Neural progenitor cell (in vitro differentiated cells): ENCODE measurements around the gene ATOH7. TPM values are rescaled to one million over a fixed set of nuclear protein-coding genes. Genes with fewer than 3 reads are reported as not detected.
A peak's percentile ranks its signal among the peaks of the same experiment; 100 is the strongest.

ENCODE experiments used
- DNase-seq: peaks from one replicate; pipeline ENCODE4 v3.0.0-alpha.2; 2016; ENCODE audit warnings: low spot score
- H2AFZ ChIP-seq: fragments of 200-600 bp; sonication (generic); replicated peaks from 2 replicates; pipeline ENCODE4 v1.6.1; 2016; ENCODE audit warnings: antibody characterized with exemption
- H3F3A ChIP-seq: fragments of 200-600 bp; sonication (generic); 2 replicates; pipeline ENCODE4 v1.6.1; 2016; ENCODE audit warnings: antibody characterized with exemption, low read depth
- H3K27ac ChIP-seq: fragments of 200-600 bp; sonication (generic); 2 replicates; pipeline ENCODE4 v1.5.1; 2016; ENCODE audit warnings: mild to moderate bottlenecking
- H3K27me3 ChIP-seq: fragments of 200-600 bp; sonication (generic); 2 replicates; pipeline ENCODE4 v1.6.1; 2016; ENCODE audit warnings: mild to moderate bottlenecking, moderate library complexity
- H3K36me3 ChIP-seq: fragments of 200-600 bp; sonication (generic); 2 replicates; pipeline ENCODE4 v1.5.1; 2016
- H3K4me1 ChIP-seq: fragments of 200-600 bp; sonication (generic); 2 replicates; pipeline ENCODE4 v1.6.1; 2016; ENCODE audit warnings: mixed run types
- H3K4me2 ChIP-seq: fragments of 200-600 bp; sonication (generic); 2 replicates; pipeline ENCODE4 v1.6.1; 2016
- H3K4me3 ChIP-seq: fragments of 200-600 bp; sonication (generic); 2 replicates; pipeline ENCODE4 v1.5.1; 2016
- H3K79me2 ChIP-seq: fragments of 200-600 bp; sonication (generic); 2 replicates; pipeline ENCODE4 v1.6.1; 2016; ENCODE audit warnings: low read depth
- H3K9ac ChIP-seq: fragments of 200-600 bp; sonication (generic); 2 replicates; pipeline ENCODE4 v1.6.1; 2016
- H3K9me3 ChIP-seq: fragments of 200-600 bp; sonication (generic); 2 replicates; pipeline ENCODE4 v1.5.1; 2016; ENCODE audit warnings: low read depth
- H4K20me1 ChIP-seq: fragments of 200-600 bp; sonication (generic); 2 replicates; pipeline ENCODE4 v1.6.1; 2016; ENCODE audit warnings: low read depth
- H3K27ac Mint-ChIP-seq: 3 replicates; pipeline ENCODE4 v1.8.0; 2021; ENCODE audit warnings: mixed read lengths
- H3K27me3 Mint-ChIP-seq: 2 replicates; pipeline ENCODE4 v1.8.0; 2022; ENCODE audit warnings: low read depth, mild to moderate bottlenecking, inconsistent platforms, moderate library complexity, mixed read lengths; ENCODE audit not compliant: insufficient read depth
- H3K36me3 Mint-ChIP-seq: 3 replicates; pipeline ENCODE4 v1.8.0; 2021; ENCODE audit warnings: mixed read lengths
- H3K4me1 Mint-ChIP-seq: 3 replicates; pipeline ENCODE4 v1.8.0; 2021; ENCODE audit warnings: mixed read lengths
- H3K4me3 Mint-ChIP-seq: 3 replicates; pipeline ENCODE4 v1.8.0; 2021; ENCODE audit warnings: mild to moderate bottlenecking, moderate library complexity, mixed read lengths
- H3K9me3 Mint-ChIP-seq: 3 replicates; pipeline ENCODE4 v1.8.0; 2020; ENCODE audit warnings: mixed read lengths
- CTCF ChIP-seq: fragments of 200-600 bp; sonication (generic); IDR thresholded peaks from 2 replicates; pipeline ENCODE4 v1.5.1; 2017; ENCODE audit warnings: antibody characterized with exemption, mild to moderate bottlenecking
- EZH2 ChIP-seq: fragments of 200-600 bp; sonication (generic); IDR thresholded peaks from 2 replicates; pipeline ENCODE4 v1.6.1; 2017; ENCODE audit warnings: antibody characterized with exemption, mild to moderate bottlenecking, moderate library complexity
- EZH2phosphoT487 ChIP-seq: fragments of 200-600 bp; sonication (generic); IDR thresholded peaks from 2 replicates; pipeline ENCODE4 v1.6.1; 2017; ENCODE audit warnings: antibody characterized with exemption
- total RNA-seq: library from RNA; depleted of rRNA; stranded (reverse); fragments of >200 nt; gene quantifications from 2 replicates; pipeline ENCODE4 v1.2.3, GENCODE V29; 2015; ENCODE audit warnings: low replicate concordance

The ATOH7 gene
- total RNA-seq, 1 donor from 2014 or later, result not detected

GRCh38 chr10:68230268-68230667 is 1.6 kb downstream of the ATOH7 start:
- H3K4me2 ChIP-seq, result peak overlapping the region; percentile 83
- Mint-ChIP-seq H3K4me3 (peak overlapping the region; percentile 21), H3K4me1 (peaks cover 17% of the 10 kb centered on the region), H3K27me3 (peaks cover 7% of the 10 kb centered on the region), H3K9me3 (no peaks in the 10 kb centered on the region), H3K36me3 (no peaks in the 10 kb centered on the region), H3K27ac (no peak overlapping the region)
- no peak overlapping the region for H3K9ac ChIP-seq
- no peaks in the 10 kb centered on the region for H3K79me2 ChIP-seq
- no peak overlapping the region for H3K27ac ChIP-seq
- no peak for DNase-seq
- no peak overlapping the region for H3K4me3 ChIP-seq
- peaks cover 47% of the 10 kb centered on the region for H3K27me3 ChIP-seq
- H4K20me1 ChIP-seq, result no peaks in the 10 kb centered on the region
- no peaks in the 10 kb centered on the region for H3K36me3 ChIP-seq
- TF ChIP-seq CTCF (no peak), EZH2 (no peak), EZH2phosphoT487 (no peak)
- H3K9me3 ChIP-seq, result no peaks in the 10 kb centered on the region
- peaks cover 9% of the 10 kb centered on the region for H3K4me1 ChIP-seq
- H3F3A ChIP-seq, result peaks cover 18% of the 10 kb centered on the region
- no peak overlapping the region for H2AFZ ChIP-seq

GRCh38 chr10:68224810-68225209 is 7.1 kb downstream of the ATOH7 start:
- Mint-ChIP-seq H3K27me3 (no peaks in the 10 kb centered on the region), H3K4me1 (no peaks in the 10 kb centered on the region), H3K27ac (no peak overlapping the region), H3K36me3 (no peaks in the 10 kb centered on the region), H3K4me3 (no peak overlapping the region), H3K9me3 (no peaks in the 10 kb centered on the region)
- no peak overlapping the region for H3K4me3 ChIP-seq
- TF ChIP-seq EZH2phosphoT487 (no peak), CTCF (no peak), EZH2 (no peak)
- H2AFZ ChIP-seq, result no peak overlapping the region
- H3K9me3 ChIP-seq, result no peaks in the 10 kb centered on the region
- H3K9ac ChIP-seq, result no peak overlapping the region
- H4K20me1 ChIP-seq, result no peaks in the 10 kb centered on the region
- no peak overlapping the region for H3K4me2 ChIP-seq
- no peak for DNase-seq
- no peaks in the 10 kb centered on the region for H3K4me1 ChIP-seq
- H3K79me2 ChIP-seq, result no peaks in the 10 kb centered on the region
- no peaks in the 10 kb centered on the region for H3F3A ChIP-seq
- H3K27me3 ChIP-seq, result peaks cover 5% of the 10 kb centered on the region
- no peak overlapping the region for H3K27ac ChIP-seq
- H3K36me3 ChIP-seq, result no peaks in the 10 kb centered on the region

- H3K9me3 ChIP-seq, result no peaks in the 10 kb centered on the region
- no peaks in the 10 kb centered on the region for H3K27me3 ChIP-seq
- no peak overlapping the region for H3K4me3 ChIP-seq
- H4K20me1 ChIP-seq, result no peaks in the 10 kb centered on the region
- Mint-ChIP-seq H3K9me3 (no peaks in the 10 kb centered on the region), H3K27ac (no peak overlapping the region), H3K4me1 (no peaks in the 10 kb centered on the region), H3K36me3 (no peaks in the 10 kb centered on the region), H3K4me3 (no peak overlapping the region), H3K27me3 (no peaks in the 10 kb centered on the region)
- H3K9ac ChIP-seq, result no peak overlapping the region
- H3K79me2 ChIP-seq, result no peaks in the 10 kb centered on the region
- no peak overlapping the region for H2AFZ ChIP-seq
- H3F3A ChIP-seq, result no peaks in the 10 kb centered on the region
- H3K4me2 ChIP-seq, result no peak overlapping the region
- H3K4me1 ChIP-seq, result no peaks in the 10 kb centered on the region
- TF ChIP-seq EZH2phosphoT487 (no peak), CTCF (peak; percentile 33), EZH2 (no peak)
- peak; percentile 58 for DNase-seq
- no peak overlapping the region for H3K27ac ChIP-seq
- no peaks in the 10 kb centered on the region for H3K36me3 ChIP-seq
Measured at GRCh38 chr10:68223535-68224165, 8.3 kb downstream of the ATOH7 start.
